HepG2 (cell line): Measurements from ENCODE around the gene TMEM171. TPM values are rescaled to one million over a fixed set of nuclear protein-coding genes. Genes with fewer than 3 reads are reported as not detected.

ENCODE experiments used
- ATAC-seq: fragments of 200-7000 bp; cut with Tn5 transposase; 3 replicates; pipeline ENCODE4 v1.9.1; 2020; ENCODE audit warnings: mild to moderate bottlenecking, moderate library complexity
- BruUV-seq: library from RNA; stranded (reverse); fragments of 400-500 nt; replicated peaks from 2 replicates; lab custom pipeline; 2021; lab: Mats Ljungman, UMichigan
- CTCF ChIA-PET: fragments of 300-600 bp; formaldehyde crosslinking; extraction: SDS; loops from one replicate; lab custom pipeline; 2021; ENCODE audit warnings: low total read pairs, inconsistent platforms, low intra/inter-chr PET ratio; lab: Yijun Ruan, JAX
- POLR2A ChIA-PET: fragments of 350-600 bp; sonication (Branson Sonifier 250); formaldehyde crosslinking; loops from one replicate; lab custom pipeline; 2020; ENCODE audit warnings: antibody characterized with exemption, inconsistent platforms; lab: Yijun Ruan, JAX
- DNase-seq: peaks from one replicate; pipeline ENCODE4 v3.0.0-alpha.2; 2015; ENCODE audit warnings: low spot score
- FAIRE-seq: peaks from 3 replicates; lab custom pipeline; 2011; peaks lifted over from hg19 to GRCh38; lab: Jason Lieb, UNC
- H2AFZ ChIP-seq: one replicate; pipeline ENCODE4 v1.6.1; 2011; ENCODE audit warnings: low read length, inconsistent platforms
- H3K27ac ChIP-seq: fragments of 300-600 bp; 3 replicates; pipeline ENCODE4 v1.8.0; 2011; ENCODE audit warnings: mixed run types, mild to moderate bottlenecking, mixed read lengths, low read length, inconsistent platforms; ENCODE audit not compliant: insufficient read depth; ENCODE audit errors: extremely low read length
- H3K27me3 ChIP-seq, 2 experiments: fragments of 200-600 bp in 1 of 2; 2 replicates in 1 of 2; 3 replicates in 1 of 2; pipeline versions ENCODE4 v1.6.0 to v1.8.0; 2011; ENCODE audit warnings: low read length in 2 of 2, mild to moderate bottlenecking in 2 of 2, moderate library complexity in 2 of 2, inconsistent platforms in 1 of 2; ENCODE audit not compliant: insufficient read depth in 2 of 2, control insufficient read depth in 1 of 2
- H3K36me3 ChIP-seq, 2 experiments: fragments of 200-600 bp in 1 of 2; replicated peaks in 1 of 2; 2 replicates in 1 of 2; 3 replicates in 1 of 2; pipeline versions ENCODE4 v1.5.1 to v1.8.0; 2011; ENCODE audit warnings: low read length in 2 of 2, inconsistent platforms in 1 of 2; ENCODE audit not compliant: insufficient read depth in 2 of 2, control insufficient read depth in 1 of 2
- H3K4me1 ChIP-seq: 2 replicates; pipeline ENCODE4 v1.5.1; 2012; ENCODE audit warnings: low read length, inconsistent platforms; ENCODE audit not compliant: insufficient read depth
- H3K4me2 ChIP-seq: 2 replicates; pipeline ENCODE4 v1.6.0; 2011; ENCODE audit warnings: low read depth, low read length, inconsistent platforms
- H3K4me3 ChIP-seq, 3 experiments: fragments of 200-600 bp in 1 of 3; sonication (generic), shearing (Covaris generic) in 1 of 3; replicated peaks in 1 of 3; 2 replicates each; pipeline ENCODE4 v1.5.1; 2011 to 2016; ENCODE audit warnings: low read length in 3 of 3, inconsistent platforms in 2 of 3, low read depth in 2 of 3, mild to moderate bottlenecking in 2 of 3, control low read depth in 1 of 3, mixed read lengths in 1 of 3; ENCODE audit not compliant: insufficient read depth in 1 of 3
- H3K79me2 ChIP-seq: one replicate; pipeline ENCODE4 v1.6.1; 2011; ENCODE audit warnings: low read length, inconsistent platforms; ENCODE audit not compliant: insufficient read depth
- H3K9ac ChIP-seq: 2 replicates; pipeline ENCODE4 v1.6.0; 2011; ENCODE audit warnings: mild to moderate bottlenecking, low read depth, low read length, inconsistent platforms; ENCODE audit not compliant: insufficient read depth
- H3K9me3 ChIP-seq: 2 replicates; pipeline ENCODE4 v1.5.1; 2012; ENCODE audit warnings: mild to moderate bottlenecking, low read length
- H4K20me1 ChIP-seq: 2 replicates; pipeline ENCODE4 v1.6.0; 2011; ENCODE audit warnings: inconsistent platforms, mild to moderate bottlenecking, low read length, moderate library complexity; ENCODE audit not compliant: insufficient read depth
- CBX1 ChIP-seq: IDR thresholded peaks from one replicate; pipeline ENCODE4 v1.6.1; 2016; ENCODE audit warnings: antibody characterized with exemption, low read depth
- EZH2 ChIP-seq: conservative IDR thresholded peaks from 2 replicates; pipeline ENCODE4 v1.6.1; 2012; ENCODE audit warnings: mild to moderate bottlenecking, low read depth, low read length, moderate library complexity
- GATAD1 ChIP-seq: IDR thresholded peaks from 2 replicates; pipeline ENCODE4 v1.6.1; 2016; ENCODE audit warnings: missing genetic modification reagents, missing compliant biosample characterization
- HNRNPL ChIP-seq: fragments of 200-400 bp; formaldehyde crosslinking; IDR thresholded peaks from 2 replicates; pipeline ENCODE4 v1.6.1; 2017; ENCODE audit warnings: mild to moderate bottlenecking, low read depth, low read length
- KAT2B ChIP-seq: fragments of 150-350 bp; IDR thresholded peaks from 2 replicates; pipeline ENCODE4 v1.6.1; 2014; ENCODE audit warnings: low read depth, low read length, borderline replicate concordance
- KMT2A ChIP-seq: sonication (generic); formaldehyde crosslinking; IDR thresholded peaks from 2 replicates; pipeline ENCODE4 v1.4.0; 2020; ENCODE audit warnings: missing genetic modification reagents
- SIX4 ChIP-seq: sonication (generic); formaldehyde crosslinking; IDR thresholded peaks from 2 replicates; pipeline ENCODE4 v1.4.0; 2020; ENCODE audit warnings: missing genetic modification reagents
- SNAPC2 ChIP-seq: sonication (generic); formaldehyde crosslinking; IDR thresholded peaks from 2 replicates; pipeline ENCODE4 v1.8.1; 2022; ENCODE audit warnings: mild to moderate bottlenecking, missing genetic modification reagents
- TCF7 ChIP-seq: sonication (generic); IDR thresholded peaks from 2 replicates; pipeline ENCODE4 v1.6.1; 2016; ENCODE audit warnings: antibody characterized with exemption, low read depth
- ZFP90 ChIP-seq: sonication (generic); formaldehyde crosslinking; IDR thresholded peaks from 2 replicates; pipeline ENCODE4 v1.8.0; 2022; ENCODE audit warnings: missing genetic modification reagents, mild to moderate bottlenecking, inconsistent platforms, borderline replicate concordance
- ZNF33B ChIP-seq: sonication (generic); formaldehyde crosslinking; IDR thresholded peaks from 2 replicates; pipeline ENCODE4 v1.5.1; 2020; ENCODE audit warnings: mild to moderate bottlenecking, missing genetic modification reagents
- ZNF660 ChIP-seq: sonication (generic); formaldehyde crosslinking; IDR thresholded peaks from 2 replicates; pipeline ENCODE4 v1.5.1; 2020; ENCODE audit warnings: mild to moderate bottlenecking, low read depth, missing genetic modification reagents, borderline replicate concordance
- ZNF720 ChIP-seq: sonication (generic); formaldehyde crosslinking; IDR thresholded peaks from 2 replicates; pipeline ENCODE4 v1.4.0; 2020; ENCODE audit warnings: missing genetic modification reagents
- WGBS: methylation state at CpG from one replicate; pipeline ENCODE4 v1.1.6; 2017; ENCODE audit warnings: low lambda C conversion rate; 5-methylcytosine and 5-hydroxymethylcytosine counted together
- in situ Hi-C: cut with HindIII; loops from 2 replicates; pipeline ENCODE4 v1.10.0; 2017; ENCODE audit warnings: low pct_unique_long_range_greater_than_20kb; ENCODE audit not compliant: extremely low pct_ligation_motif_present
- intact Hi-C: fragments of 100-400 bp; cut with micrococcal nuclease; formaldehyde crosslinking; loops from one replicate; pipeline ENCODE4 v1.10.0; 2022; ENCODE audit not compliant: unreplicated experiment
- polyA plus RNA-seq, 8 experiments: library from polyadenylated mRNA; depleted of rRNA in 3 of 8; stranded (reverse) in 7 of 8; unstranded in 1 of 8; fragments of >200 nt; fragmentation: Illumina TruSeq in 4 of 8; extraction: Trizol in 4 of 8; gene quantifications; 2 replicates each; pipeline versions ENCODE4 v1.2.1 to v1.2.3, GENCODE V29; 2011 to 2016; ENCODE audit warnings: low read depth in 4 of 8, missing spikeins in 1 of 8, mixed read lengths in 1 of 8; ENCODE audit not compliant: insufficient read depth in 1 of 8
- total RNA-seq, 5 experiments: library from RNA; depleted of rRNA; stranded (reverse); fragments of >200 nt; fragmentation: Illumina TruSeq; extraction: Trizol; gene quantifications; 2 replicates each; pipeline ENCODE4 v1.2.3, GENCODE V29; 2016; ENCODE audit warnings: low read depth in 1 of 5
- TF ChIP-seq, protein P1 (sequence below): IDR thresholded peaks from 2 replicates; pipeline ENCODE4 v1.6.1; 2016; ENCODE audit warnings: missing biosample characterization, missing genetic modification reagents, low read depth
- TF ChIP-seq, protein P2 (sequence below): sonication (generic); formaldehyde crosslinking; IDR thresholded peaks from 2 replicates; pipeline ENCODE4 v1.4.0; 2020; ENCODE audit warnings: mild to moderate bottlenecking, missing genetic modification reagents
- TF ChIP-seq, protein P3 (sequence below): sonication (generic); formaldehyde crosslinking; IDR thresholded peaks from 2 replicates; pipeline ENCODE4 v1.9.0; 2022; ENCODE audit warnings: low read depth, missing genetic modification reagents
- TF ChIP-seq, protein P4 (sequence below): sonication (generic); formaldehyde crosslinking; IDR thresholded peaks from 2 replicates; pipeline ENCODE4 v1.8.0; 2022; ENCODE audit warnings: missing genetic modification reagents, mild to moderate bottlenecking, moderate library complexity, borderline replicate concordance

Gene TMEM171
- total and polyA plus RNA-seq, 2 of the 13 experiments (the other 11 are each of a cell fraction or from before 2014, with no cell fraction given): 0.12 TPM; not detected in 1

DNA sequence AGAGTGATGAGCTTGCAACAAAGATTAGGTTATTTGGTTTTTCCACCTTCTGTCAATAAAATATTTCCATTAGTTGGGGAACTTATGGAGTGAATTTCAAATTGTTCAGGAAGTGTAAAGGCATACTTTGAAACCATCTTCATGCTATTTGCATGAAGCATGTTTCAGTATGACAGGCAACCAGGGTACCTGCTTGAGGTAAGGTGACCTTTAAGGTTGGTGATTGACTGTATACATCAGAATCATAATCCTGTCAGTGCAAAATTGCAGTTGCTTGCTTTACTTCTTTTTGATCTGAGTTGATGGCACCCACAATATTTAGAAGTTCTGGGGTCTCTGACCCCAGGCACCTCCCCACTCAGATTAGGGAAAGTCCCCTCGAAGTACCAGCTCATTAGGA, 26.0 kb upstream of the TMEM171 start:
- H3K4me1 ChIP-seq: no peaks in the 10 kb centered on the region
- TF ChIP-seq, protein P1, sequence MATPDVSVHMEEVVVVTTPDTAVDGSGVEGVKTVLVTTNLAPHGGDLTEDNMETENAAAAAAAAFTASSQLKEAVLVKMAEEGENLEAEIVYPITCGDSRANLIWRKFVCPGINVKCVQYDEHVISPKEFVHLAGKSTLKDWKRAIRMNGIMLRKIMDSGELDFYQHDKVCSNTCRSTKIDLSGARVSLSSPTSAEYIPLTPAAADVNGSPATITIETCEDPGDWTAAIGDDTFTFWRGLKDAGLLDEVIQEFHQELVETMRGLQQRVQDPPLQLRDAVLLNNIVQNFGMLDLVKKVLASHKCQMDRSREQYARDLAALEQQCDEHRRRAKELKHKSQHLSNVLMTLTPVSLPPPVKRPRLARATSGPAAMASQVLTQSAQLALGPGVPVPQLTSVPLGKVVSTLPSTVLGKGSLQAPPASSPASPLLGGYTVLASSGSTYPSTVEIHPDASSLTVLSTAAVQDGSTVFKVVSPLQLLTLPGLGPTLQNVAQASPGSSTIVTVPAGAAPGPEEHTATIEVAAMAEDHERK (CRISPR knock-in tag): no peak
- TF ChIP-seq CBX1: no peak
- TF ChIP-seq ZNF720 (CRISPR knock-in tag): no peak
- TF ChIP-seq ZNF33B: no peak
- no peak for TF ChIP-seq ZNF660 (CRISPR knock-in tag)
- TF ChIP-seq EZH2: no peak
- no peak for TF ChIP-seq SIX4 (CRISPR knock-in tag)
- TF ChIP-seq, protein P2, sequence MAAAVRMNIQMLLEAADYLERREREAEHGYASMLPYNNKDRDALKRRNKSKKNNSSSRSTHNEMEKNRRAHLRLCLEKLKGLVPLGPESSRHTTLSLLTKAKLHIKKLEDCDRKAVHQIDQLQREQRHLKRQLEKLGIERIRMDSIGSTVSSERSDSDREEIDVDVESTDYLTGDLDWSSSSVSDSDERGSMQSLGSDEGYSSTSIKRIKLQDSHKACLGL (CRISPR knock-in tag): no peak
- TF ChIP-seq SNAPC2 (CRISPR knock-in tag): no peak
- no peak for TF ChIP-seq ZFP90 (CRISPR knock-in tag)
- TF ChIP-seq KMT2A (CRISPR knock-in tag): no peak
- TF ChIP-seq, protein P3, sequence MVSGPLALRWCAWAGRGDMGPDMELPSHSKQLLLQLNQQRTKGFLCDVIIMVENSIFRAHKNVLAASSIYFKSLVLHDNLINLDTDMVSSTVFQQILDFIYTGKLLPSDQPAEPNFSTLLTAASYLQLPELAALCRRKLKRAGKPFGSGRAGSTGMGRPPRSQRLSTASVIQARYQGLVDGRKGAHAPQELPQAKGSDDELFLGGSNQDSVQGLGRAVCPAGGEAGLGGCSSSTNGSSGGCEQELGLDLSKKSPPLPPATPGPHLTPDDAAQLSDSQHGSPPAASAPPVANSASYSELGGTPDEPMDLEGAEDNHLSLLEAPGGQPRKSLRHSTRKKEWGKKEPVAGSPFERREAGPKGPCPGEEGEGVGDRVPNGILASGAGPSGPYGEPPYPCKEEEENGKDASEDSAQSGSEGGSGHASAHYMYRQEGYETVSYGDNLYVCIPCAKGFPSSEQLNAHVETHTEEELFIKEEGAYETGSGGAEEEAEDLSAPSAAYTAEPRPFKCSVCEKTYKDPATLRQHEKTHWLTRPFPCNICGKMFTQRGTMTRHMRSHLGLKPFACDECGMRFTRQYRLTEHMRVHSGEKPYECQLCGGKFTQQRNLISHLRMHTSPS (CRISPR knock-in tag): no peak
- TF ChIP-seq KAT2B: no peak
- TF ChIP-seq HNRNPL: no peak
- TF ChIP-seq GATAD1: no peak
- TF ChIP-seq TCF7: no peak
- TF ChIP-seq, protein P4, sequence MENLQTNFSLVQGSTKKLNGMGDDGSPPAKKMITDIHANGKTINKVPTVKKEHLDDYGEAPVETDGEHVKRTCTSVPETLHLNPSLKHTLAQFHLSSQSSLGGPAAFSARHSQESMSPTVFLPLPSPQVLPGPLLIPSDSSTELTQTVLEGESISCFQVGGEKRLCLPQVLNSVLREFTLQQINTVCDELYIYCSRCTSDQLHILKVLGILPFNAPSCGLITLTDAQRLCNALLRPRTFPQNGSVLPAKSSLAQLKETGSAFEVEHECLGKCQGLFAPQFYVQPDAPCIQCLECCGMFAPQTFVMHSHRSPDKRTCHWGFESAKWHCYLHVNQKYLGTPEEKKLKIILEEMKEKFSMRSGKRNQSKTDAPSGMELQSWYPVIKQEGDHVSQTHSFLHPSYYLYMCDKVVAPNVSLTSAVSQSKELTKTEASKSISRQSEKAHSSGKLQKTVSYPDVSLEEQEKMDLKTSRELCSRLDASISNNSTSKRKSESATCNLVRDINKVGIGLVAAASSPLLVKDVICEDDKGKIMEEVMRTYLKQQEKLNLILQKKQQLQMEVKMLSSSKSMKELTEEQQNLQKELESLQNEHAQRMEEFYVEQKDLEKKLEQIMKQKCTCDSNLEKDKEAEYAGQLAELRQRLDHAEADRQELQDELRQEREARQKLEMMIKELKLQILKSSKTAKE: no peak
- WGBS: 89% methylated on average over 1 of the region's 1 CpG
- H3K4me2 ChIP-seq: no peak overlapping the region
- intact Hi-C loops: no loop called here
- H3K27ac ChIP-seq: no peak overlapping the region
- FAIRE-seq (no peak), DNase-seq (no peak), ATAC-seq (no peak)
- no peaks in the 10 kb centered on the region for H4K20me1 ChIP-seq
- no peak overlapping the region for H2AFZ ChIP-seq
- BruUV-seq: no TSS peak
- ChIA-PET CTCF (no interaction called here), POLR2A (no interaction called here)
- no peaks in the 10 kb centered on the region for H3K36me3 ChIP-seq
- no peak overlapping the region for H3K9ac ChIP-seq
- H3K27me3 ChIP-seq: no peaks in the 10 kb centered on the region
- H3K79me2 ChIP-seq: no peaks in the 10 kb centered on the region
- no peak overlapping the region for H3K4me3 ChIP-seq
- in situ Hi-C loops: no loop called here
- no peaks in the 10 kb centered on the region for H3K9me3 ChIP-seq
